SU-DHL-6 (cell line): ENCODE measurements around the gene AFF4.

Source experiments
- H2AFZ ChIP-seq: fragments of 200-600 bp; sonication (generic); 2 replicates; pipeline ENCODE4 v1.6.1; 2014; ENCODE audit warnings: low read depth, mild to moderate bottlenecking, moderate library complexity, mixed read lengths, antibody characterized with exemption, low read length; ENCODE audit not compliant: severe bottlenecking
- H3F3A ChIP-seq: fragments of 200-600 bp; shearing (Covaris generic); 2 replicates; pipeline ENCODE4 v1.6.0; 2016; ENCODE audit warnings: antibody characterized with exemption, mild to moderate bottlenecking; ENCODE audit not compliant: insufficient read depth
- H3K27ac ChIP-seq: fragments of 200-600 bp; sonication (generic); 2 replicates; pipeline ENCODE4 v1.5.1; 2016; ENCODE audit warnings: low read depth, mild to moderate bottlenecking, low read length, moderate library complexity, mixed read lengths
- H3K27me3 ChIP-seq: fragments of 200-600 bp; sonication (generic), shearing (Covaris generic); 2 replicates; pipeline ENCODE4 v1.6.0; 2014; ENCODE audit warnings: mild to moderate bottlenecking, low read length
- H3K36me3 ChIP-seq: fragments of 200-600 bp; sonication (generic); 2 replicates; pipeline ENCODE4 v1.6.1; 2014; ENCODE audit warnings: mild to moderate bottlenecking, low read length, mixed read lengths
- H3K4me2 ChIP-seq: fragments of 300-600, 200-600 bp; shearing (Covaris generic), sonication (generic); 2 replicates; pipeline ENCODE4 v1.6.0; 2014; ENCODE audit warnings: low read length, low read depth, mild to moderate bottlenecking; ENCODE audit not compliant: poor library complexity, severe bottlenecking
- H3K4me3 ChIP-seq: fragments of 200-600 bp; sonication (generic); 2 replicates; pipeline ENCODE4 v1.5.1; 2014; ENCODE audit warnings: antibody characterized with exemption, low read length, mild to moderate bottlenecking, mixed read lengths; ENCODE audit not compliant: insufficient read depth, poor library complexity, severe bottlenecking
- H3K79me2 ChIP-seq: fragments of 200-600 bp; sonication (generic); 2 replicates; pipeline ENCODE4 v1.6.1; 2014; ENCODE audit warnings: mild to moderate bottlenecking, low read length, moderate library complexity; ENCODE audit not compliant: insufficient read depth
- H3K9ac ChIP-seq: fragments of 200-600 bp; sonication (generic); 2 replicates; pipeline ENCODE4 v1.7.0; 2014; ENCODE audit warnings: mild to moderate bottlenecking, low read length
- H3K9me2 ChIP-seq: fragments of 200-600 bp; sonication (generic); replicated peaks from 2 replicates; pipeline ENCODE4 v1.6.1; 2014; ENCODE audit warnings: low read length; ENCODE audit not compliant: insufficient read depth
- H3K9me3 ChIP-seq: fragments of 200-600 bp; sonication (generic); 2 replicates; pipeline ENCODE4 v1.6.1; 2014; ENCODE audit warnings: low read length, mixed read lengths; ENCODE audit not compliant: insufficient read depth
- H4K20me1 ChIP-seq: fragments of 200-600 bp; sonication (generic); 2 replicates; pipeline ENCODE4 v1.6.1; 2014; ENCODE audit warnings: low read depth, mild to moderate bottlenecking, antibody characterized with exemption, low read length, moderate library complexity, mixed read lengths
- CTCF ChIP-seq: fragments of 200-600 bp; sonication (generic); IDR thresholded peaks from one replicate; pipeline ENCODE4 v1.5.1; 2017; ENCODE audit warnings: antibody characterized with exemption, mild to moderate bottlenecking, low read length, moderate library complexity; ENCODE audit not compliant: insufficient read depth, poor library complexity, severe bottlenecking
- EZH2phosphoT487 ChIP-seq: fragments of 200-600 bp; sonication (generic), shearing (Covaris generic); conservative IDR thresholded peaks from 2 replicates; pipeline ENCODE4 v1.6.1; 2018; ENCODE audit warnings: mild to moderate bottlenecking, antibody characterized with exemption, low read length, moderate library complexity, mixed read lengths

The AFF4 gene

GRCh38 chr5:132887283-132887682 lies 76.2 kb downstream of the AFF4 start:
- Histone ChIP-seq H3K36me3 (peaks cover 19% of the 10 kb centered on the region; the same call in 1 of the 2 replicates), H2AFZ (no peak overlapping the region), H3K27ac (no peak overlapping the region), H3K27me3 (no peaks in the 10 kb centered on the region), H3K4me2 (no peak overlapping the region), H3K9me2 (no peaks in the 10 kb centered on the region), H3K79me2 (no peaks in the 10 kb centered on the region), H3F3A (peaks cover 4% of the 10 kb centered on the region; the same call in 1 of the 2 replicates), H4K20me1 (no peaks in the 10 kb centered on the region), H3K9ac (no peak overlapping the region), H3K4me3 (no peak overlapping the region), H3K9me3 (no peaks in the 10 kb centered on the region)
- TF ChIP-seq EZH2phosphoT487 (no peak), CTCF (no peak)

GRCh38 chr5:132886064-132886823 lies 77.2 kb downstream of the AFF4 start:
- no peaks in the 10 kb centered on the region for H4K20me1 ChIP-seq
- TF ChIP-seq CTCF (no peak), EZH2phosphoT487 (no peak)
- H3K9ac ChIP-seq = no peak overlapping the region
- H3K4me3 ChIP-seq = no peak overlapping the region
- no peaks in the 10 kb centered on the region for H3K79me2 ChIP-seq
- H2AFZ ChIP-seq = no peak overlapping the region
- H3K36me3 ChIP-seq = peaks cover 18% of the 10 kb centered on the region; the same call in 1 of the 2 replicates
- no peak overlapping the region for H3K4me2 ChIP-seq
- no peaks in the 10 kb centered on the region for H3K9me2 ChIP-seq
- no peak overlapping the region for H3K27ac ChIP-seq
- H3K27me3 ChIP-seq = no peaks in the 10 kb centered on the region
- peaks cover 4% of the 10 kb centered on the region; the same call in 1 of the 2 replicates for H3F3A ChIP-seq
- H3K9me3 ChIP-seq = no peaks in the 10 kb centered on the region

DNA sequence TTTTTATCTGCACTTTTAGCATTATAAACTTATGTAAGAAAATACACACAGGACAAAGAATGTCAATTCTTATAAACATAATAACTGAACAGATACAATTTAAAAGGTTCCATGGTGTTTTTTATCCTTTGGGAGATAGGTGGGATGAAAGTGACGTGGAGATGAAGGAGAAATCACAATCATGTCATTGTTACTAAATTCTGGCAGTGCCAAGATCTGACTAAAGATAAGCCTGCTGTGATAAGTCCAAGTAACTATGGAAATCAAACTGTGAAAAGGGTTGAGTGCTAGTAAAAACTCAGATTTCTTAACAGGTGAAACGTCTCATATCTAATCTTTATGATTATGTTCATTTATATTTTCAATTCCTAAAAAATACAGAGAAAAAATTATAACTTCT lies 78.9 kb downstream of the AFF4 start:
- peaks cover 30% of the 10 kb centered on the region for H3K36me3 ChIP-seq
- H4K20me1 ChIP-seq = no peaks in the 10 kb centered on the region
- no peak overlapping the region for H3K27ac ChIP-seq

More for the DNA sequence above, 78.9 kb downstream of the AFF4 start:
- Histone ChIP-seq H3K4me3 (no peak overlapping the region), H3F3A (peaks cover 4% of the 10 kb centered on the region; the same call in 1 of the 2 replicates), H3K79me2 (no peaks in the 10 kb centered on the region), H3K9me2 (no peaks in the 10 kb centered on the region), H3K4me2 (no peak overlapping the region), H3K9me3 (no peaks in the 10 kb centered on the region), H3K9ac (no peak overlapping the region), H2AFZ (no peak overlapping the region), H3K27me3 (no peaks in the 10 kb centered on the region)
- no peak for TF ChIP-seq EZH2phosphoT487
- TF ChIP-seq CTCF = no peak
